OCI-LY1 (cell line): ENCODE results near the gene PTPRG.

Experiments used
- CTCF ChIP-seq: fragments of 200-600 bp; sonication (generic), shearing (Covaris generic); IDR thresholded peaks from 2 replicates; pipeline ENCODE4 v1.5.1; 2017; ENCODE audit warnings: mild to moderate bottlenecking, antibody characterized with exemption, low read length, moderate library complexity, mixed read lengths
- EZH2 ChIP-seq: fragments of 200-600 bp; sonication (generic), shearing (Covaris generic); IDR thresholded peaks from 2 replicates; pipeline ENCODE4 v1.8.0; 2017; ENCODE audit warnings: borderline replicate concordance, mixed run types, mild to moderate bottlenecking, antibody characterized with exemption, low read length, moderate library complexity, mixed read lengths

- TF ChIP-seq EZH2 (no peak), CTCF (no peak)
These were observed 349.4 kb downstream of the PTPRG start for GRCh38 chr3:61910732-61911131.
